Activated naive CD4-positive, alpha-beta T cell treated with anti-CD3 and anti-CD28 coated beads for 36 hours (primary cell): Measurements from ENCODE around the gene SLC44A1. TPM values are rescaled to one million over a fixed set of nuclear protein-coding genes. Genes with fewer than 3 reads are reported as not detected.
A peak's percentile ranks its signal among the peaks of the same experiment; 100 is the strongest.

Experiments
- CTCF ChIA-PET: fragments of 350-600 bp; sonication (Branson Sonifier 250); formaldehyde crosslinking; loops from one replicate; lab custom pipeline; 2021; ENCODE audit warnings: antibody characterized with exemption; lab: Charles Lee
- DNase-seq: peaks from one replicate; pipeline ENCODE4 v3.0.0-alpha.2; 2020
- H3K27ac Mint-ChIP-seq: one replicate; pipeline ENCODE4 v1.8.0; 2021; ENCODE audit warnings: mild to moderate bottlenecking, mixed read lengths
- H3K27me3 Mint-ChIP-seq: one replicate; pipeline ENCODE4 v1.8.0; 2021; ENCODE audit warnings: low read depth, mixed read lengths
- H3K36me3 Mint-ChIP-seq: one replicate; pipeline ENCODE4 v1.8.0; 2021; ENCODE audit warnings: low read depth, mixed read lengths
- H3K4me1 Mint-ChIP-seq: one replicate; pipeline ENCODE4 v1.8.0; 2021; ENCODE audit warnings: low read depth, mixed read lengths
- H3K4me3 Mint-ChIP-seq: one replicate; pipeline ENCODE4 v1.8.0; 2021; ENCODE audit warnings: mild to moderate bottlenecking, moderate library complexity, mixed read lengths
- H3K9me3 Mint-ChIP-seq: one replicate; pipeline ENCODE4 v1.8.0; 2021; ENCODE audit warnings: mixed read lengths
- intact Hi-C: fragments of 100-400 bp; cut with micrococcal nuclease; formaldehyde crosslinking; loops from one replicate; pipeline ENCODE4 v1.15.1; 2023
- total RNA-seq, 2 experiments: library from RNA; stranded (reverse); gene quantifications; one replicate each; pipeline ENCODE4 v1.2.3, GENCODE V29; 2021

SLC44A1 gene
- total RNA-seq, 2 experiments from 2014 or later, result 17.6 to 18.6 TPM

GRCh38 chr9:105357937-105358336, 113.5 kb downstream of the SLC44A1 start:
- Mint-ChIP-seq H3K4me1 (peaks cover 7% of the 10 kb centered on the region), H3K27me3 (no peaks in the 10 kb centered on the region), H3K27ac (no peak overlapping the region), H3K9me3 (no peaks in the 10 kb centered on the region), H3K36me3 (peaks cover 13% of the 10 kb centered on the region), H3K4me3 (no peak overlapping the region)
- no peak for DNase-seq
- CTCF ChIA-PET, result no interaction called here
- intact Hi-C loops, result loop anchor here (5.0 kb wide), 1 partner anchor 116 kb away; the partner anchor contains the start of gene SLC44A1

- H3K27ac Mint-ChIP-seq, result no peak overlapping the region
- intact Hi-C loops, result loop anchor here (5.0 kb wide), 1 partner anchor 118 kb away; the partner anchor contains the start of gene SLC44A1
These were observed 115.4 kb downstream of the SLC44A1 start for GRCh38 chr9:105359892-105360291.

GRCh38 chr9:105360344-105360743, 115.9 kb downstream of the SLC44A1 start:
- Mint-ChIP-seq H3K27ac (no peak overlapping the region), H3K9me3 (no peaks in the 10 kb centered on the region), H3K4me3 (no peak overlapping the region), H3K27me3 (no peaks in the 10 kb centered on the region), H3K36me3 (peaks cover 17% of the 10 kb centered on the region), H3K4me1 (peaks cover 7% of the 10 kb centered on the region)
- no peak for DNase-seq
- intact Hi-C loops, result no loop called here
- CTCF ChIA-PET, result no interaction called here

More at GRCh38 chr9:105359892-105360291, 115.4 kb downstream of the SLC44A1 start:
- Mint-ChIP-seq H3K4me3 (no peak overlapping the region), H3K9me3 (no peaks in the 10 kb centered on the region), H3K27me3 (no peaks in the 10 kb centered on the region), H3K36me3 (peaks cover 17% of the 10 kb centered on the region), H3K4me1 (peaks cover 7% of the 10 kb centered on the region)
- DNase-seq, result peak; percentile 37
- CTCF ChIA-PET, result no interaction called here

DNA sequence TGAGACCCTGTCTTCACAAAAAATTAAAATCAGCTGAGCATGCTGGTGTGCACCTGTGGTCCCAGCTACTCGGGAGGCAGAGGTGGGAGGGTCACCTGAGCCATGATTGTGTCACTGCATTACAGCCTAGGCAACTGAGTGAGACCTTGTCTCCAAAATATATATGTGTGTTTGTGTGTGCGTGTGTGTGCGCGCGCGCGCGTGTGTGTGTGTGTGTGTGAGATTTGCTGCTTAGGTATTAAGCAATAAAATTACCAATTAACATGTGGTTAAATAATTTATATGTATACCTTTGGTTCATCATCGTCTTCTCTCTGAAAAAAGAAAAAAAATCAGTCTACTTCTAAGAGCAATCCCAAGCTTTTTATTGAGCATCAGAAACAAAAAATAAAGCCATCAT, 117.4 kb downstream of the SLC44A1 start:
- Mint-ChIP-seq H3K4me1 (peaks cover 5% of the 10 kb centered on the region), H3K27me3 (no peaks in the 10 kb centered on the region), H3K36me3 (peaks cover 17% of the 10 kb centered on the region), H3K4me3 (no peak overlapping the region), H3K27ac (no peak overlapping the region), H3K9me3 (no peaks in the 10 kb centered on the region)
- CTCF ChIA-PET, result no interaction called here
- DNase-seq, result no peak
- intact Hi-C loops, result no loop called here

DNA sequence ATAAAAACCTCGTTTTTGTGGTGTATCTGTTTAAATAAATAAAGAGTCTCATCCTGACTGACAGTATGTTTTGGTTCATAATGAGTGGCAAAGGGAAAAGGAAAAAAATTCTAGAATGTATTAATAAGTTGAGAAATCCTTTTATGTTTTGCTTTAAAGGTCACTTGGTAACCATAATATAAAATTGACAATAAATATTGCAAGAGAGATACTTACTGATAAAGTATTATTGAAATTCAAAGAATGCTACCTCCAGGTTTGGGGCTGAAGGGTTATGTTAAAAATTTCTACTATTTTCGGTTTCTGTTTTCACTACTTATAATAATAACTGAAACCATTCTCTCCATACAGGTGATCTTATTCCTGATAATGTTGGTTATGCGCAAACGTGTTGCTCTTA, 118.0 kb downstream of the SLC44A1 start:
- Mint-ChIP-seq H3K36me3 (peaks cover 19% of the 10 kb centered on the region), H3K9me3 (no peaks in the 10 kb centered on the region), H3K4me3 (no peak overlapping the region), H3K27me3 (no peaks in the 10 kb centered on the region), H3K27ac (no peak overlapping the region), H3K4me1 (peaks cover 5% of the 10 kb centered on the region)
- CTCF ChIA-PET, result no interaction called here
- no peak for DNase-seq
- intact Hi-C loops, result no loop called here

- H3K4me3 Mint-ChIP-seq, result no peak overlapping the region
- no peak overlapping the region for H3K27ac Mint-ChIP-seq
- no peaks in the 10 kb centered on the region for H3K27me3 Mint-ChIP-seq
- DNase-seq, result no peak
- peaks cover 5% of the 10 kb centered on the region for H3K4me1 Mint-ChIP-seq
- H3K9me3 Mint-ChIP-seq, result no peaks in the 10 kb centered on the region
- intact Hi-C loops, result no loop called here
- CTCF ChIA-PET, result no interaction called here
- peaks cover 19% of the 10 kb centered on the region for H3K36me3 Mint-ChIP-seq
These were observed 119.4 kb downstream of the SLC44A1 start for GRCh38 chr9:105363837-105364236.

DNA sequence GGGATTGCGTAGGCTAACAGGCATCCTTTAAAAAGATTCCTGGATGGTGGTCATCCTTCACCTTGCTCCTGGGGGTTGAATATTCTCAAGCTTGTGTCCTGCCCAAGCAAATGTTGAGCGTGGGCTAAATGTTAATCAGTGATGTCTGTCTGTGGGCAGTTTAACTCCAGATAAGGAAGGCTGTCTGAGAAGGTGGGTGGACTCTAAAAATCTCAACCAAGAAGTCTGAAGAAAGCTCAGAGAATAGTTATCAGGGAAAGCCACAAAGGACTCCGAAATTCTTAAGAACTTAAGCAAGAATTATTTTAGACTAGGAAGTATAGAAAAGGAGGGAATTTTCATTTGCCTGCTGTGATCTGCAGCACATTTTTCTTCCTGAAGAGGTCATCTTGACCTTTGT, 125.5 kb downstream of the SLC44A1 start:
- DNase-seq, result no peak
- Mint-ChIP-seq H3K27ac (no peak overlapping the region), H3K4me3 (no peak overlapping the region), H3K27me3 (no peaks in the 10 kb centered on the region), H3K36me3 (peaks cover 5% of the 10 kb centered on the region), H3K9me3 (no peaks in the 10 kb centered on the region), H3K4me1 (no peaks in the 10 kb centered on the region)
- CTCF ChIA-PET, result interaction anchor here (0.6 kb wide), 1 partner anchor 526 kb away, joined by 3 read pairs; no protein-coding TSS in a partner anchor
- intact Hi-C loops, result no loop called here

GRCh38 chr9:105373723-105374122, 129.3 kb downstream of the SLC44A1 start:
- DNase-seq, result no peak
- peaks cover 5% of the 10 kb centered on the region for H3K36me3 Mint-ChIP-seq
- intact Hi-C loops, result no loop called here
- H3K9me3 Mint-ChIP-seq, result no peaks in the 10 kb centered on the region
- no peaks in the 10 kb centered on the region for H3K27me3 Mint-ChIP-seq
- no peak overlapping the region for H3K4me3 Mint-ChIP-seq
- CTCF ChIA-PET, result interaction anchor here (0.7 to 1.3 kb wide), 3 partner anchors 27 to 398 kb away, joined by 3 to 4 read pairs (median 3); partner anchors contain the start of gene SLC44A1
- H3K27ac Mint-ChIP-seq, result no peak overlapping the region
- H3K4me1 Mint-ChIP-seq, result no peaks in the 10 kb centered on the region

GRCh38 chr9:105375323-105375722, 130.9 kb downstream of the SLC44A1 start:
- H3K4me1 Mint-ChIP-seq, result no peaks in the 10 kb centered on the region
- peaks cover 5% of the 10 kb centered on the region for H3K36me3 Mint-ChIP-seq
- DNase-seq, result no peak
- H3K9me3 Mint-ChIP-seq, result no peaks in the 10 kb centered on the region
- intact Hi-C loops, result no loop called here
- H3K4me3 Mint-ChIP-seq, result no peak overlapping the region
- H3K27ac Mint-ChIP-seq, result no peak overlapping the region
- no peaks in the 10 kb centered on the region for H3K27me3 Mint-ChIP-seq
- CTCF ChIA-PET, result interaction anchor here (1.0 to 1.3 kb wide), 2 partner anchors 40 to 354 kb away, joined by 3 read pairs; no protein-coding TSS in a partner anchor

- Mint-ChIP-seq H3K27me3 (no peaks in the 10 kb centered on the region), H3K36me3 (peaks cover 1% of the 10 kb centered on the region), H3K4me1 (no peaks in the 10 kb centered on the region), H3K9me3 (no peaks in the 10 kb centered on the region), H3K27ac (no peak overlapping the region), H3K4me3 (no peak overlapping the region)
- CTCF ChIA-PET, result no interaction called here
- DNase-seq, result no peak
- intact Hi-C loops, result no loop called here
These were observed 132.4 kb downstream of the SLC44A1 start for GRCh38 chr9:105376893-105377292.

DNA sequence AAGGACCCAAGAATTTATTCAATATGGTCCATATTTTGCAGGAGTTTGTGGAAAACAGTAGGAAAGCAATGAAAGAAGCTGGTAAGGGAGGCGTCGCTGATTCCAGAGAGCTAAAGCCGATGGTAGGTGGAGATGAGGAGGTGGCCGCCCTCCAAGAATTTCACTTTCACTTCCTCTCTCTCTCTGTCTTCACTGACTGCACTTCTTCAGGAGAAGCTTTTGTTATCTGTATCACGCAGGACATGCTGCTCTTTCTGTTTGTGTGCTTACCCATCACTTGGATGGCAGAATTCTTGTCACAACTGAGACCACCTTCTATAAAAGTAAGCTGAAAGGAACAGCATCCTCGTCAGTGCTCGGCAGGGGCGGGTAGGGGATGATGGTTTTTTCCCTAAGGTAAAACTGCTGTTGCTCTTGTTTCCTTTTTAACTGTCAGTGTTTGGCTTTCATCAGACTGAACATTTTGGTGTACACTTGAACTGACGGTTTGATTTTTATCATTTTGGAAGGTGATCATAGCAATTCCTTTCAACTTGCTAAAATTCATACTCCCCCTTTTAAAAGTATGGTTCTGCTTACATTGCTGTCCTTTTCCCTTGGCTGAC, 141.0 kb downstream of the SLC44A1 start:
- H3K36me3 Mint-ChIP-seq, result no peaks in the 10 kb centered on the region
- peak overlapping the region; percentile 78 for H3K4me3 Mint-ChIP-seq
- H3K9me3 Mint-ChIP-seq, result no peaks in the 10 kb centered on the region
- no peak overlapping the region for H3K27ac Mint-ChIP-seq
- intact Hi-C loops, result loop anchor here (1.0 to 10.0 kb wide), 4 partner anchors 20 to 641 kb away; partner anchors contain the start of genes NIPSNAP3A and SLC44A1
- CTCF ChIA-PET, result interaction anchor here (1.0 to 1.3 kb wide), 2 partner anchors 23 to 522 kb away, joined by 3 to 4 read pairs; no protein-coding TSS in a partner anchor
- peaks cover 12% of the 10 kb centered on the region for H3K4me1 Mint-ChIP-seq
- peak; percentile 50 for DNase-seq
- no peaks in the 10 kb centered on the region for H3K27me3 Mint-ChIP-seq

- Mint-ChIP-seq H3K4me3 (no peak overlapping the region), H3K27me3 (no peaks in the 10 kb centered on the region), H3K9me3 (no peaks in the 10 kb centered on the region), H3K36me3 (no peaks in the 10 kb centered on the region), H3K4me1 (peaks cover 8% of the 10 kb centered on the region), H3K27ac (no peak overlapping the region)
- intact Hi-C loops, result loop anchor here (10.0 kb wide), 1 partner anchor 645 kb away; the partner anchor contains the start of gene NIPSNAP3A
- CTCF ChIA-PET, result no interaction called here
- DNase-seq, result no peak
These were observed 145.3 kb downstream of the SLC44A1 start for GRCh38 chr9:105389796-105390195.

DNA sequence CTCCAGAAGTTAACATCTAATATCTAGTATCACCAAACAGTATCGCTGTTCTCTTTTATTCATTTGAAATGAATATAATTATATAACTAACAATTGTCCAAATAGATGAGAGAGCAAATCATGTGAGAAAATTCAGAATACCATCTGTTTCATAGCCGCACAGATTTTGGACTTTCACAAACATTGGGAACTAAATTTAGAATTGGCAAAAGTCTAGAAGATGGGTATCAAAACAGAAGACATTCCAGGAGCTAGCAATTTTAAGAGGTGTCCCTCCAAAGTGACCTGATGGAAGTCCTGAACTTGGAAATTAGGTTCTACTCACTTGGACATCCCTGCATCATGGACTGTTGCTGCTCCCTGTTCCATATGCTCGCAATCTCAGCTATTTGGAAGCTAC, 146.4 kb downstream of the SLC44A1 start:
- H3K9me3 Mint-ChIP-seq, result no peaks in the 10 kb centered on the region
- no peak for DNase-seq
- no peak overlapping the region for H3K27ac Mint-ChIP-seq
- H3K36me3 Mint-ChIP-seq, result no peaks in the 10 kb centered on the region
- intact Hi-C loops, result no loop called here
- H3K4me1 Mint-ChIP-seq, result peaks cover under 1% of the 10 kb centered on the region
- no peaks in the 10 kb centered on the region for H3K27me3 Mint-ChIP-seq
- H3K4me3 Mint-ChIP-seq, result no peak overlapping the region
- CTCF ChIA-PET, result interaction anchor here (1.0 kb wide), 1 partner anchor 25 kb away, joined by 3 read pairs; no protein-coding TSS in a partner anchor
